ENCODE measurements around the gene PRKCQ.

The PRKCQ gene

GRCh38 chr10:6595499-6595898 lies 15.4 kb upstream of the PRKCQ start:
- no peak for TF ChIP-seq REST (IDR thresholded peaks at IDR 0.05; ENCODE audit: insufficient replicate concordance, low read depth)
- TF ChIP-seq POLR2AphosphoS5 (IDR thresholded peaks at IDR 0.05; ENCODE audit: low read depth), result no peak
- no peak for TF ChIP-seq GABPA (IDR thresholded peaks at IDR 0.05; ENCODE audit: low read depth)
- TF ChIP-seq CTCF (IDR thresholded peaks at IDR 0.05; ENCODE audit: insufficient read depth, low read length), result no peak
- TF ChIP-seq SPI1 (IDR thresholded peaks at IDR 0.05; ENCODE audit: borderline replicate concordance, low read depth), result no peak

GRCh38 chr10:6593241-6593671 lies 13.2 kb upstream of the PRKCQ start:
- no peak for DNase-seq (ENCODE audit: low read depth in 1 of 2, low spot score in 1 of 2)
- TF ChIP-seq GABPA (IDR thresholded peaks at IDR 0.05; ENCODE audit: low read depth), result no peak
- no peak for TF ChIP-seq CTCF (IDR thresholded peaks at IDR 0.05; ENCODE audit: insufficient read depth, low read length)
- no peak for TF ChIP-seq SPI1 (IDR thresholded peaks at IDR 0.05; ENCODE audit: borderline replicate concordance, low read depth)
- TF ChIP-seq REST (IDR thresholded peaks at IDR 0.05; ENCODE audit: insufficient replicate concordance, low read depth), result no peak
- no peak for TF ChIP-seq POLR2AphosphoS5 (IDR thresholded peaks at IDR 0.05; ENCODE audit: low read depth)
- Histone ChIP-seq H3K4me3 (replicated peaks; ENCODE audit: insufficient read depth, low read length) (no peak overlapping the region), H3K27me3 (ENCODE audit: insufficient read depth, poor library complexity, severe bottlenecking) (no peaks in the 10 kb centered on the region), H3K27ac (replicated peaks) (no peak overlapping the region)

More at GRCh38 chr10:6595499-6595898, 15.4 kb upstream of the PRKCQ start:
- Histone ChIP-seq H3K27ac (replicated peaks) (no peak overlapping the region), H3K4me3 (replicated peaks; ENCODE audit: insufficient read depth, low read length) (no peak overlapping the region), H3K27me3 (ENCODE audit: insufficient read depth, poor library complexity, severe bottlenecking) (no peaks in the 10 kb centered on the region)
- no peak for DNase-seq (ENCODE audit: low read depth in 1 of 2, low spot score in 1 of 2)

- TF ChIP-seq GABPA (IDR thresholded peaks at IDR 0.05; ENCODE audit: low read depth) (no peak), CTCF (IDR thresholded peaks at IDR 0.05; ENCODE audit: insufficient read depth, low read length) (no peak), SPI1 (IDR thresholded peaks at IDR 0.05; ENCODE audit: borderline replicate concordance, low read depth) (no peak), POLR2AphosphoS5 (IDR thresholded peaks at IDR 0.05; ENCODE audit: low read depth) (no peak), REST (IDR thresholded peaks at IDR 0.05; ENCODE audit: insufficient replicate concordance, low read depth) (no peak)
- DNase-seq (ENCODE audit: low read depth in 1 of 2, low spot score in 1 of 2), result no peak
- Histone ChIP-seq H3K27me3 (ENCODE audit: insufficient read depth, poor library complexity, severe bottlenecking) (no peaks in the 10 kb centered on the region), H3K27ac (replicated peaks) (no peak overlapping the region), H3K4me3 (replicated peaks; ENCODE audit: insufficient read depth, low read length) (no peak overlapping the region)
Observed at GRCh38 chr10:6592080-6592479, 12.0 kb upstream of the PRKCQ start.

Data from HL-60 (cell line).